Endometrial microvascular endothelial cells (primary cell): Measurements from ENCODE around the gene DCUN1D4. TPM values are rescaled to one million over a fixed set of nuclear protein-coding genes. Genes with fewer than 3 reads are reported as not detected.
"Not testable (repeated sequence)": the region's sequence is repeated elsewhere in the genome, so short reads cannot be mapped to it uniquely, and the experiment has no call there.

ENCODE experiments used
- in situ Hi-C: cut with HindIII; loops from 2 replicates; pipeline ENCODE4 v1.10.0; 2017; ENCODE audit warnings: low sequenced_read_pairs, low pct_unique_long_range_greater_than_20kb; ENCODE audit errors: inconsistent ontology term
- total RNA-seq: library from RNA; depleted of rRNA; stranded (reverse); fragments of >200 nt; gene quantifications from one replicate; pipeline ENCODE4 v1.2.3, GENCODE V29; 2015; ENCODE audit errors: inconsistent ontology term

Gene DCUN1D4
- total RNA-seq, 1 donor from 2014 or later: 15.8 TPM

GRCh38 chr4:51932684-51933083 lies 89.7 kb downstream of the DCUN1D4 start:
- in situ Hi-C loops: no loop called here

- in situ Hi-C loops: not testable (repeated sequence)
Measured at GRCh38 chr4:51940460-51940859, 97.5 kb downstream of the DCUN1D4 start.

- in situ Hi-C loops: no loop called here
Measured at GRCh38 chr4:51942108-51942832, 99.3 kb downstream of the DCUN1D4 start.

GRCh38 chr4:51942833-51943215 lies 99.9 kb downstream of the DCUN1D4 start:
- in situ Hi-C loops: no loop called here

- in situ Hi-C loops: no loop called here
Measured at GRCh38 chr4:51943221-51943620, 100.3 kb downstream of the DCUN1D4 start.

GRCh38 chr4:51958199-51958968 lies 115.4 kb downstream of the DCUN1D4 start:
- in situ Hi-C loops: no loop called here

GRCh38 chr4:51960486-51960885 lies 117.5 kb downstream of the DCUN1D4 start:
- in situ Hi-C loops: no loop called here

GRCh38 chr4:51963841-51964517 lies 121.0 kb downstream of the DCUN1D4 start:
- in situ Hi-C loops: no loop called here

- in situ Hi-C loops: no loop called here
Measured at GRCh38 chr4:51965862-51966261, 122.9 kb downstream of the DCUN1D4 start.

Other genes with a start within 250 kb of the DCUN1D4 start
- gene LRRC66, start 177.2 kb downstream of the DCUN1D4 start, total RNA-seq: 0.09 TPM
- gene SGCB, start 195.1 kb downstream of the DCUN1D4 start, total RNA-seq: 29.4 TPM
- 7.2 TPM for gene SPATA18, start 208.2 kb downstream of the DCUN1D4 start, total RNA-seq